GM23338 (cell line): Measurements from ENCODE around the gene ZNF142. TPM values are rescaled to one million over a fixed set of nuclear protein-coding genes. Genes with fewer than 3 reads are reported as not detected.

Experiments
- ATAC-seq: fragments of 200-7000 bp; cut with Tn5 transposase; 3 replicates; pipeline ENCODE4 v1.9.1; 2020
- DNase-seq: peaks from one replicate; pipeline ENCODE4 v3.0.0-alpha.2; 2015; ENCODE audit warnings: low spot score
- H2AFZ ChIP-seq: fragments of 200-600 bp; sonication (generic); 2 replicates; pipeline ENCODE4 v1.8.0; 2016; ENCODE audit warnings: antibody characterized with exemption, mild to moderate bottlenecking, moderate library complexity
- H3F3A ChIP-seq: fragments of 200-600 bp; sonication (generic); replicated peaks from 2 replicates; pipeline ENCODE4 v1.8.0; 2017; ENCODE audit warnings: antibody characterized with exemption, mixed run types, low read depth
- H3K27ac ChIP-seq: fragments of 200-600 bp; sonication (generic); 2 replicates; pipeline ENCODE4 v1.6.1; 2016; ENCODE audit warnings: low read depth
- H3K27me3 ChIP-seq: fragments of 200-600 bp; sonication (generic); 2 replicates; pipeline ENCODE4 v1.8.0; 2016; ENCODE audit warnings: mild to moderate bottlenecking, mixed run types, moderate library complexity; ENCODE audit not compliant: insufficient read depth
- H3K36me3 ChIP-seq: fragments of 200-600 bp; sonication (generic); 2 replicates; pipeline ENCODE4 v1.8.0; 2016; ENCODE audit warnings: mild to moderate bottlenecking; ENCODE audit not compliant: insufficient read depth
- H3K4me1 ChIP-seq: fragments of 200-600 bp; sonication (generic); 2 replicates; pipeline ENCODE4 v1.8.0; 2016; ENCODE audit warnings: mild to moderate bottlenecking, moderate library complexity; ENCODE audit not compliant: insufficient read depth
- H3K4me2 ChIP-seq: fragments of 200-600 bp; sonication (generic); 2 replicates; pipeline ENCODE4 v1.7.1; 2017; ENCODE audit warnings: mixed run types
- H3K4me3 ChIP-seq: fragments of 200-600 bp; sonication (generic); 2 replicates; pipeline ENCODE4 v1.6.1; 2016; ENCODE audit warnings: mixed run types
- H3K79me2 ChIP-seq: fragments of 200-600 bp; sonication (generic); replicated peaks from 2 replicates; pipeline ENCODE4 v1.8.0; 2017; ENCODE audit warnings: mild to moderate bottlenecking; ENCODE audit not compliant: insufficient read depth
- H3K9me2 ChIP-seq: fragments of 200-600 bp; sonication (generic); 2 replicates; pipeline ENCODE4 v1.8.0; 2017; ENCODE audit not compliant: insufficient read depth
- H4K20me1 ChIP-seq: fragments of 200-600 bp; sonication (generic); replicated peaks from 2 replicates; pipeline ENCODE4 v1.8.0; 2017; ENCODE audit warnings: mild to moderate bottlenecking; ENCODE audit not compliant: insufficient read depth
- H3K27ac Mint-ChIP-seq: 2 replicates; pipeline ENCODE4 v1.8.0; 2020; ENCODE audit warnings: inconsistent platforms, mild to moderate bottlenecking, moderate library complexity, mixed read lengths
- H3K27me3 Mint-ChIP-seq: 3 replicates; pipeline ENCODE4 v1.8.0; 2022; ENCODE audit warnings: low read depth, mild to moderate bottlenecking, moderate library complexity, mixed read lengths, inconsistent platforms; ENCODE audit not compliant: insufficient read depth, poor library complexity
- H3K36me3 Mint-ChIP-seq: 3 replicates; pipeline ENCODE4 v1.8.0; 2021; ENCODE audit warnings: low read depth, mild to moderate bottlenecking, inconsistent platforms, moderate library complexity, mixed read lengths
- H3K4me1 Mint-ChIP-seq: 3 replicates; pipeline ENCODE4 v1.8.0; 2020; ENCODE audit warnings: mild to moderate bottlenecking, inconsistent platforms, mixed read lengths
- H3K4me3 Mint-ChIP-seq: 3 replicates; pipeline ENCODE4 v1.8.0; 2021; ENCODE audit warnings: moderate library complexity, mild to moderate bottlenecking, inconsistent platforms, mixed read lengths
- H3K9me3 Mint-ChIP-seq: 3 replicates; pipeline ENCODE4 v1.8.0; 2020; ENCODE audit warnings: moderate library complexity, mild to moderate bottlenecking, inconsistent platforms, mixed read lengths
- CREB1 ChIP-seq: fragments of 250-450 bp; sonication (Bioruptor Pico); IDR thresholded peaks from 2 replicates; pipeline ENCODE4 v1.5.0; 2020; ENCODE audit warnings: low read depth, mild to moderate bottlenecking, moderate library complexity
- ETS1 ChIP-seq: IDR thresholded peaks from 2 replicates; pipeline ENCODE4 v1.6.1; 2016; ENCODE audit warnings: antibody characterized with exemption
- EZH2 ChIP-seq: fragments of 200-600 bp; sonication (generic); IDR thresholded peaks from one replicate; pipeline ENCODE4 v1.8.0; 2017; ENCODE audit warnings: antibody characterized with exemption, mild to moderate bottlenecking, low read depth; ENCODE audit not compliant: unreplicated experiment
- POLR2AphosphoS5 ChIP-seq: IDR thresholded peaks from 2 replicates; pipeline ENCODE4 v1.6.1; 2016; ENCODE audit warnings: antibody characterized with exemption, low read depth
- ZNF114 ChIP-seq: fragments of 250-450 bp; sonication (Bioruptor Pico); IDR thresholded peaks from 2 replicates; pipeline ENCODE4 v1.5.0; 2020; ENCODE audit warnings: mild to moderate bottlenecking, moderate library complexity
- ZNF331 ChIP-seq: fragments of 250-450 bp; sonication (Bioruptor Pico); IDR thresholded peaks from 2 replicates; pipeline ENCODE4 v1.5.0; 2020; ENCODE audit warnings: low read depth, mild to moderate bottlenecking, moderate library complexity
- ZNF462 ChIP-seq: fragments of 250-450 bp; sonication (Bioruptor Pico); IDR thresholded peaks from 2 replicates; pipeline ENCODE4 v1.5.0; 2020; ENCODE audit warnings: mild to moderate bottlenecking, moderate library complexity
- polyA plus RNA-seq: library from polyadenylated mRNA; unstranded; fragments of >200 nt; fragmentation: Nextera tagmentation; extraction: Ambion mirVana; gene quantifications from 2 replicates; pipeline ENCODE4 v1.2.1, GENCODE V29; 2016
- total RNA-seq: library from RNA; depleted of rRNA; stranded (reverse); fragments of >200 nt; shearing (Covaris generic); gene quantifications from 2 replicates; pipeline ENCODE4 v1.2.3, GENCODE V29; 2014

The ZNF142 gene
- total and polyA plus RNA-seq, 2 experiments from 2014 or later: 14.9 to 32.8 TPM

GRCh38 chr2:218671097-218671653 is 11.8 kb upstream of the ZNF142 start (continued):
- TF ChIP-seq ETS1: no peak
- TF ChIP-seq ZNF114: no peak
- TF ChIP-seq POLR2AphosphoS5: no peak
- TF ChIP-seq EZH2: no peak
- no peak for TF ChIP-seq ZNF462 (CRISPR knock-in tag)

GRCh38 chr2:218664653-218665052 is 5.2 kb upstream of the ZNF142 start:
- H3K79me2 ChIP-seq: peaks cover 6% of the 10 kb centered on the region
- Mint-ChIP-seq H3K4me1 (peaks cover 4% of the 10 kb centered on the region), H3K36me3 (peaks cover 62% of the 10 kb centered on the region), H3K9me3 (no peaks in the 10 kb centered on the region), H3K4me3 (no peak overlapping the region), H3K27ac (no peak overlapping the region), H3K27me3 (peaks cover 2% of the 10 kb centered on the region)
- 0 out of 2 replicates have a peak, but pooled peaks cover 19% of the 10 kb centered on the region for H4K20me1 ChIP-seq
- no peak overlapping the region for H3K4me3 ChIP-seq
- H3K4me2 ChIP-seq: no peak overlapping the region
- H3K36me3 ChIP-seq: peaks cover 23% of the 10 kb centered on the region
- H3K4me1 ChIP-seq: peaks cover 5% of the 10 kb centered on the region
- H3K27me3 ChIP-seq: no peaks in the 10 kb centered on the region
- no peak for ATAC-seq
- no peaks in the 10 kb centered on the region for H3F3A ChIP-seq
- DNase-seq: no peak
- H3K9me2 ChIP-seq: no peaks in the 10 kb centered on the region
- no peak overlapping the region for H3K27ac ChIP-seq
- no peak for TF ChIP-seq ZNF331 (CRISPR knock-in tag)
- TF ChIP-seq CREB1 (CRISPR knock-in tag): no peak
- no peak overlapping the region for H2AFZ ChIP-seq
